Fibroblast of skin of left biceps (primary cell): ENCODE results near the gene NME8.

Source experiments
- DNase-seq, 2 experiments: peaks; one replicate each; pipeline ENCODE4 v3.0.0-alpha.2; 2013; ENCODE audit warnings: low read depth in 2 of 2

The NME8 gene

DNA sequence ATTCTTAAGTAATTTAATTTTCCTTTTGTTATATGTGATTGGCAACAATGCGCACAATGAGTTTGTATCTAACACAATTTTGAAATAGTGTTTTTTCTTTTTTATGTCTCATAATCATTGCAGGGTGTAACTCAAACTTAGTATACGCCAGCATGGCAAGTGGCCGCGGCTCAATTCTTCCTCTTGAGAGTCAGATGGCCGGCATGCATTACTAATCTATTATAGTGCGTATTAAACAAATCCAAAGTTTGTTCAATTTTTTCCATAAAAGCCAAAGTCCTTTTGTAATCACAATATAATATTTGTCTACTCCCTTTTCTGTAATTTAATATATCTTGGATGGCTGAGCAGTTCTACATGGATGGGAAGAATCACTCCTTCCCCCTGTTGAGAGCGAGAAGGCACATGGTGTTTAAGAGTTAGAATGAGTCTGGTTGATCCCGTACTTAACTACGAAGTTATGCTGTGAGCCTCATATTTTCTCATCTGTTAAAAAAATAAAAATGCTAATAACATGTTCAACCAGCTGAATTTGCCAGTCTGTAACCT is 84.7 kb downstream of the NME8 start:
- no peak for DNase-seq

DNA sequence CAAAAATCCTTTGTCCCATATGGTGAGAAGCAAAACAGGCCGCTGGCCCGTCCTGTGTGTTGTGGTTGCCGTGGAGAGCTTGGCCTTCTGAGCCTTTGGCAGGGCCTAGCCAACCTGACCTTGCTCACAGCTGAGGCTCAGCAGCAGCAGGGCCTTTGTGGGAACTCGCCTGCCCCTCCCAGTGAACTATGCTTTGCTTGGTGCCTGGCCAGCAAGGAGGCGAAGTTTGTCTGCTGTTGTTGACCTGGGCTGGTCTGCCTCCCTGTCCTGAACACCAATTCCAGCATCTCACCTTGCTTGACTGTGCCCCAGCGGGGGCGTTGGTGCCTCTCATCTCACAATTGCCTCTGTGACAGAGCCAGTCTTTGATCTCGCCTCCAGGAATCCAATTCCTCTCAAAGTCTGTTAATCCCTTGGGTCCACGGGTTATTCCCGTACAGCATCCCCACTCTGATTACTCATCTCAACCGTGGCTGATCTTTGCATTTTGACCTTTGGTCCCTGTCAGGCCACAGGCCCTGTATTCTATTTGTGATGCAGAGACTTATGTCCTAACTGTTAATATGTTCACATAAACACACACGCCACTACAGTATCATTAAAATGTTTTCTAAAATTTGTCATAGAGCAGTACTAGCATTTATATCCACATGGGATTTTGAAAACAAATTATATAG is 94.7 kb downstream of the NME8 start:
- no peak for DNase-seq

DNA sequence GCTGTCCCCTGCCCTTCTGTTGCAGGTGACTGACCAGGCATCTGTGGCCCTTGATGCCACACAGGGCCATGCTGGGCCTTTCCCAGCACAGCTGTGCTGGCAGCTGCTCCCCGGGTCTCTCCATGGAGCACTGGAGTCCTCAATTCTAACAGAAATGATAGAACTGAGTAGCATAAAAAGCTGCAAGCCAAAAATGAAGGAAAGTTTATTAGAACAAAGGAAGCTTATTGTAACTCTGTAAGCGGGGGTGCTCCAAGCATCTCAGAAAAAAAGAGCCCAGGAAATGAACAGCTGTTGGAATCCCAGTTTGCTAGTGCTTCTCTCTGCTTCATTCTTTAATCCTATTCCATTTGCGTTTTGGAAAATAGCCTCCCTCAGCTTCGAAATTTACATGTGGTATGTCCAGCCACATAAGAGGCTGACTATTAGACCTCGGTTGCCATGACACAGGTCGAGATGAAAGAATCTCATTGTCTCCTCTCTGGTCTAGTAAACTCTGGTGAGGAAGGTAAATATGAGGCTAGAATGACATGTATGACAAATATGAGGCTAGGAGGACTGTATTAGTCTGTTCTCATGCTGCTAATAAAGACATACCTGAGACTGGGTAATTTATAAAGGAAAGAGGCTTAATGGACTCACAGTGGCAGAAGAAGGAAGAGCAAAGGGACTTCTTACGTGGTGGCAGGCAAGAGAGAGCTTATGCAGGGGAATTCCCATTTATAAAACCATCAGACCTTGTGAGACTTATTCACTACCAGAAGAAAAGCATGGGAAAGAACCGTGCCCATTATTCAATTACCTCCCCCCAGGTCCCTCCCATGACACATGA is 95.7 kb downstream of the NME8 start:
- no peak for DNase-seq

DNA sequence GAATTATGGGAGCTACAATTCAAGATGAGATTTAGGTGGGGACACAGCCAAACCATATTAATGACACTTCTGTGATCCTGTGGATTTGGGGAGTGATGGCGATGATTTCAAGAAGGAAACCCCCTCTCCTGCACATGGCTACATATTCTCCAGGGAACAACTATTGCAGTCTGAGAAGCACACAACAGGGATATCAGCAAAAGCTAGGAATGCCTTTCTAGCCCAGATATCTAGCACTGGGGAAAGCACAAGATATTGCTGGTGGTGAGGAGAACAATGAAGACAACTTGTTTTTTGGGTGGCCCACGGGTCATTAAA is 96.3 kb downstream of the NME8 start:
- DNase-seq = no peak

DNA sequence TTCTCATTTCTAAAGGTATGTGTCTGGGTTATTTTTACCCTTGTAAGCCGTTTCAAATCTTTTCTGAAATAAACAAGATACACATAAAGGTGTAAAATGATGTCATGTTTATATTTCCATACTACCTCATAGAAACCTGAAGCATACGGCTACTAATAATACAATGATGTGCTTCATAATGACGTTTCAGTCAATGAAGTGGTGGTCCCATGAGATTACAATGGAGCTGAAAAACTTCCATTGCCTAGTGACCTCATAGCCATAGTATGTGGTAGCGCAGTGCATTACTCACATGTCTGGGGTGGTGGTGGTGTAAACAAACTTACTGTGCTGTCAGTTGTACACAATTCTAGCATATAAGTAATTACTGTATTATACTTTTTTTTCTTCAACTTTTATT is 96.9 kb downstream of the NME8 start:
- DNase-seq = no peak

DNA sequence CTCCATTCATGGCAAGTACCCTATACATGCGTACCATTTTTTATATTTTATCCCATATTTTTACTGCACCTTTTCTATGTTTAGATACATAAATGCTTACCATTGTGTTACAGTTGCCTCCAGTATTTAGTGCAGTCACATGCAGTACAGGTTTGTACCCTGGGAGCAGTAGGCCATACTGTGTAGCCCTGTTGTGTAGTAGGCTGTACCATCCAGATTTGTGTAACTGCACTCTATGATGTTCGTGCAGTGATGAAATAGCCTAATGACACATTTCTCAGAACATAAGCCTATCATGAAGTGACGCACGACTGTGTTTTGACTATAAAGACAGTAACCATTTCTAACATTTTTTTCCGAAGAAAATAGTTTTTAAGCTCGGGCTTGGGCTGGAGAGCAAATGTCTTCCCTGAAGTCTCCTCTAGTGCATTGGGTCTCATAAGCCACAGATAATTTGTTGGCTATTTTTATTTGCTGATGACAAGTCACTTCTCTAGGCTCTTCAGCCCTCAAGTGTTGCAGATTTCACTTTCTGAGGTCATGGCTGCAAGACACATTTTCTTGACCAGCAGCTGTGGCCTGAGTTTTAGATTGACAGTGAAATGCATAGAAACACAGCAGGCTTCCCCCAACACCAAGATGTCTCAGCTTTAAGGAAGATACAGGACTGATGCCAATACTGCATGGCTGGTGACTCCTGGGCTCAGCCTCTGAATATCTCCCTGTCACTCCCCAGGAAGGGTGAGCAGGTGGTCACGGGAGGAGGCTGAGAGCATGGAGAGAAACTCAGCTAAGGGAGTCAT is 98.9 kb downstream of the NME8 start:
- no peak for DNase-seq

DNA sequence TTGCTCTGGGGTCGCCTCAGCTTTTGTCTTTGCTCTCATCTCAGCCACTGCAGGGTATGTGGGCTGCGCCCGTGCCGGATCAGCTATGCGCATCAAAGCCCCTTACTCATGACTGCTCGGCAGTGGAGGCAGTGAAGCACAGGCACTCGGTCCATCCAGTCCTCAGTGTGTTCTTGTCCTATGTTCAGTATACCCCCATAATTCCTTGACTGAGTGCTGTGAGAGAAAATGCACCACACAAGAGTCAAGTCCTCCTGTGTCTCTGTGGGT is 99.5 kb downstream of the NME8 start:
- DNase-seq = no peak
